HFFc6 (cell line): ENCODE measurements around the gene MEGF9. TPM values are rescaled to one million over a fixed set of nuclear protein-coding genes. Genes with fewer than 3 reads are reported as not detected.

Experiments
- DNase-seq: peaks from one replicate; pipeline ENCODE4 v3.0.0-alpha.2; 2018
- H3K27ac Mint-ChIP-seq: 2 replicates; pipeline ENCODE4 v1.8.0; 2020; ENCODE audit warnings: mild to moderate bottlenecking, mixed read lengths
- H3K27me3 Mint-ChIP-seq: 2 replicates; pipeline ENCODE4 v1.8.0; 2021; ENCODE audit warnings: mild to moderate bottlenecking, moderate library complexity, mixed read lengths; ENCODE audit not compliant: insufficient read depth
- H3K36me3 Mint-ChIP-seq: 2 replicates; pipeline ENCODE4 v1.8.0; 2021; ENCODE audit warnings: low read depth, mixed read lengths
- H3K4me1 Mint-ChIP-seq: 2 replicates; pipeline ENCODE4 v1.8.0; 2020; ENCODE audit warnings: low read depth, mixed read lengths
- H3K4me3 Mint-ChIP-seq: 2 replicates; pipeline ENCODE4 v1.8.0; 2020; ENCODE audit warnings: mild to moderate bottlenecking, moderate library complexity, mixed read lengths
- H3K9me3 Mint-ChIP-seq: 2 replicates; pipeline ENCODE4 v1.8.0; 2020; ENCODE audit warnings: mild to moderate bottlenecking, mixed read lengths
- total RNA-seq, 6 experiments: library from RNA; stranded (reverse); fragmentation: NEBNext Ultra II Directional; extraction: Animal tissue kit (Norgen Biotek cat#: 25700); gene quantifications; 2 replicates in 1 of 6; 3 replicates in 5 of 6; pipeline ENCODE4 v1.2.3, GENCODE V29; 2021
- TF ChIP-seq, protein P1 (sequence below): fragments of 200-600 bp; sonication (generic); IDR thresholded peaks from 2 replicates; pipeline ENCODE4 v1.5.0; 2021; ENCODE audit warnings: antibody characterized with exemption, mild to moderate bottlenecking

The MEGF9 gene
- total RNA-seq, 6 experiments from 2014 or later = 5.1 to 9.8 (median 8.8) TPM

DNA sequence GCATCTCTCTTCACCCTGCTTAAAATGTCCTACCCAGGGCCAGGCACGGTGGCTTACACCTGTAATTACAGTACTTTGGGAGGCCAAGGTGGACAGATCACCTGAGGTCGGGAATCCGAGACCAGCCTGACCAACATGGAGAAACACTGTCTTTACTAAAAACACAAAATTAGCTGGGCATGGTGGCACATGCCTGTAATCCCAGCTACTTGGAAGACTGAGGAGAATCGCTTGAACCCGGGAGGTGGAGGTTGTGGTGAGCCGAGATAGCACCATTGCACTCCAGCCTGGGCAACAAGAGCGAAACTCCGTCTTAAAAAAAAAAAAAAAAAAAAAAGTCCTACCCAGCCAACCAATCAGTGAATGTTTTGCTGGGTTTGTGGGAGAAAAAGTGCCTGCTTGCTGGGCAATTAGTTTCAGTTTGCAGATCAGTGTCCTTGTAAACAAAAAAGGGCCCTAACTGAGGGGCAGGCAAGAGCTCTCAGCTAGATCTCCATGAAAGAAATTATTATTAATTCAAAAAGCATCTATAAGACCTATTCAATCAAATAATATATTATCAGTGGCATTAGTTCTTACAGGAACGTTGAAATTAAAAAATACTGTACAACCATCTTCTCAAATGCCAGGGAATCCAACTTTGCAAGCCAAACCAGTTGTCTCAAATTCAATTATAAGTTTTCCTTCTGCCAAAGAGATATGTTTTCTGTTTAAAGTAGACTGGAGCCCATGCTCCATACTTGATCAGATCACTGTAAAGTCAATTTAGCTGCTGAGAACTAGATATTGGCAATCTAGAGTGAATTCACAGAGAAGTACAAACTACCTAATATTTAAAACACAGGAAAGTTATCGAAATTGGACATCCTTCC is 3.9 kb downstream of the MEGF9 start:
- Mint-ChIP-seq H3K9me3 (no peaks in the 10 kb centered on the region), H3K27me3 (no peaks in the 10 kb centered on the region; the same call in 1 of the 2 replicates), H3K36me3 (peaks cover 6% of the 10 kb centered on the region; the same call in 1 of the 2 replicates), H3K4me3 (peak overlapping the region; percentile 61; the same call in 1 of the 2 replicates), H3K4me1 (peaks cover 70% of the 10 kb centered on the region), H3K27ac (peak overlapping the region; percentile 5; the same call in 1 of the 2 replicates)
- no peak for DNase-seq
- TF ChIP-seq, protein P1, sequence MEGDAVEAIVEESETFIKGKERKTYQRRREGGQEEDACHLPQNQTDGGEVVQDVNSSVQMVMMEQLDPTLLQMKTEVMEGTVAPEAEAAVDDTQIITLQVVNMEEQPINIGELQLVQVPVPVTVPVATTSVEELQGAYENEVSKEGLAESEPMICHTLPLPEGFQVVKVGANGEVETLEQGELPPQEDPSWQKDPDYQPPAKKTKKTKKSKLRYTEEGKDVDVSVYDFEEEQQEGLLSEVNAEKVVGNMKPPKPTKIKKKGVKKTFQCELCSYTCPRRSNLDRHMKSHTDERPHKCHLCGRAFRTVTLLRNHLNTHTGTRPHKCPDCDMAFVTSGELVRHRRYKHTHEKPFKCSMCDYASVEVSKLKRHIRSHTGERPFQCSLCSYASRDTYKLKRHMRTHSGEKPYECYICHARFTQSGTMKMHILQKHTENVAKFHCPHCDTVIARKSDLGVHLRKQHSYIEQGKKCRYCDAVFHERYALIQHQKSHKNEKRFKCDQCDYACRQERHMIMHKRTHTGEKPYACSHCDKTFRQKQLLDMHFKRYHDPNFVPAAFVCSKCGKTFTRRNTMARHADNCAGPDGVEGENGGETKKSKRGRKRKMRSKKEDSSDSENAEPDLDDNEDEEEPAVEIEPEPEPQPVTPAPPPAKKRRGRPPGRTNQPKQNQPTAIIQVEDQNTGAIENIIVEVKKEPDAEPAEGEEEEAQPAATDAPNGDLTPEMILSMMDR = no peak

DNA sequence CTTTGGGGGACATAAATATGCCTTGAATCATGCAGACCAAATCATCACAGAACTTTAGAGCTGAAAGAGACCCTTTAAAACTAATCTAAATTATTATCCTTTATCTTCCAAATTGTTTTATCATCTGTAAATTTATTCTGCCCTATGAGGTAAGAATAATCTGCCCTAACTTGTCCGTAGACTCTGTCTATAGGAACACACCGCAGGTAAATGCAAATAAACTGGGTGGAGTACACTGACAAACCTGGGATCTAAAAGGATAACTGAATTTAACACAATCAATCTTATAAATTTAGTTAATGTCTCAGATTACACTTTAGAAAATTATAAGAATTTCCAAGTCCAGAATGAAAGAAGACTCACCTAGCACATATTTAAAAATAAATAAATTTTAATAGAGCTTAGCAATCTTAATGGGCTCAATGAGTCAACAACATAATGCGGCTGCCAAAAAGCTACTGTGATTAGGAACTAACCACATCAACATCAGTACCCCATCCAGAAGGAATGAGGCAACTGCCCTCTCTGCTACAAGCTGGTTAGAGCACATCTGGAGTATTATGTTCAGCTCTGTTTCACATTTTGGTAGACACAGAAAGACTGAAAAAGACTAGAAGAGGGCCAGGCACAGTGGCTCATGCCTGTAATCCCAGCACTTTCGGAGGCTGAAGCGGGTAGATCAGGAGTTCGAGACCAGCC is 5.6 kb downstream of the MEGF9 start:
- TF ChIP-seq, protein P1 = no peak
- H3K4me3 Mint-ChIP-seq = peak overlapping the region; percentile 36; the same call in 1 of the 2 replicates
- peaks cover 6% of the 10 kb centered on the region; the same call in 1 of the 2 replicates for H3K36me3 Mint-ChIP-seq
- H3K27me3 Mint-ChIP-seq = no peaks in the 10 kb centered on the region; the same call in 1 of the 2 replicates
- H3K27ac Mint-ChIP-seq = peak overlapping the region; percentile 21; the same call in 1 of the 2 replicates
- peak; percentile 57 for DNase-seq
- H3K4me1 Mint-ChIP-seq = peaks cover 69% of the 10 kb centered on the region
- H3K9me3 Mint-ChIP-seq = no peaks in the 10 kb centered on the region

DNA sequence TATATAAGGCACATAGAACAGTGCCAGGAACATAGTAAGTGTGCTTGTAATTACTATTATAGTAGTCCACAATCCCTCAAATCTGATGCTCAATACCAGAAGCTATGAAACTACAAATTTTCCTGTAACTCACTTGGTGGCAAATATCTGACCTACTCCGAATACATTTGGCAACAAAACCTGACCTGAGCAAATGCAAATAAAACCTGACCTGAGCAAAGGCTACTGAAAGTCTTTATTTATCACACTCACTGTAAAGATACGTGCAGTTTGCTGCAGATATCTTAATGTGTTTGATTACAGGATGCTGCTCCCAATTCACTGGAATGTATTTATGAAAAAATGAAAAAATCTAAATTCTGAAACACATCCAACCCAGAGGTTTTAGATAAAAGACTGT is 7.1 kb downstream of the MEGF9 start:
- Mint-ChIP-seq H3K27me3 (no peaks in the 10 kb centered on the region; the same call in 1 of the 2 replicates), H3K27ac (no peak overlapping the region), H3K9me3 (no peaks in the 10 kb centered on the region), H3K4me3 (no peak overlapping the region), H3K4me1 (peaks cover 63% of the 10 kb centered on the region), H3K36me3 (peaks cover 6% of the 10 kb centered on the region; the same call in 1 of the 2 replicates)
- TF ChIP-seq, protein P1 = no peak
- DNase-seq = no peak

DNA sequence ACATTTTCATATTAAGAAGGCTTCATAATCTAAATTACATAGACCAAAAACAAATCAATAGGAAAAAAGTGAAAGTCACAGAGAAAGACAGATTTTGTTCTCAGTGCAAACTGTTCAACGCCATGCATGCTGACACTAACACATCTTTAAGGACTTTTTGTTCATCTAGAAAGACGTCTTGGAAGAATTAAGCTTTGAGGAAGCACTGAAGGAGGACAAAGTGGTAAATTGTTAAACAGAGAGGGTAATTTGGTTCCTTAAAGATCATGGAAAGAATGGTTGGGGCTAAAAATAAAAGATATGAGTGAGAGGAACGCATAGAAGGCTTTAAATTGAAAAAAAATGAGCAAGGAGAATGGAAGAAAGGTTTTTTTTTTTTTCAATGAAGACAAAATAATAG is 9.1 kb downstream of the MEGF9 start:
- no peaks in the 10 kb centered on the region; the same call in 1 of the 2 replicates for H3K27me3 Mint-ChIP-seq
- peaks cover 6% of the 10 kb centered on the region; the same call in 1 of the 2 replicates for H3K36me3 Mint-ChIP-seq
- no peak for DNase-seq
- TF ChIP-seq, protein P1 = no peak
- H3K27ac Mint-ChIP-seq = no peak overlapping the region
- peaks cover 52% of the 10 kb centered on the region for H3K4me1 Mint-ChIP-seq
- no peaks in the 10 kb centered on the region for H3K9me3 Mint-ChIP-seq
- H3K4me3 Mint-ChIP-seq = no peak overlapping the region

DNA sequence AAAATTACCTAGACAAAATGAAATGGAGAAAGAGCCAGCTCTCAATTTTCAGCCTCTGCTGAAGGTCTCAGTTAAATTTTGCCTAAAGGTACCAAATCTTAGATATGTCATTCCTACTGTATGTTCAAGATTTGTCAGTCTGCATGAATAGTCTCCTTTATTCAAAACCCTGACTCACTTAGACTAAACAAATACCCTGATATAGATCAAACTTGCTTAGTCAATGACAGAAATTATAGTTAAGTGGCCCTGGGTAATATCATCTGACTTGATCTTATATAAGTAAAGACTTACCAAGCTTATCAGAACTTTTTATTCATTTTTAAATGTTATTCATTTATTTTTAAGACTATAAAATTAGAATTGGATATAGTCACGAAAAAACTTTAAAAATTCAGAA is 12.2 kb downstream of the MEGF9 start:
- no peak overlapping the region for H3K27ac Mint-ChIP-seq
- H3K4me3 Mint-ChIP-seq = no peak overlapping the region
- no peaks in the 10 kb centered on the region for H3K27me3 Mint-ChIP-seq
- H3K36me3 Mint-ChIP-seq = no peaks in the 10 kb centered on the region
- H3K9me3 Mint-ChIP-seq = no peaks in the 10 kb centered on the region
- peaks cover 50% of the 10 kb centered on the region for H3K4me1 Mint-ChIP-seq
- TF ChIP-seq, protein P1 = no peak
- DNase-seq = peak; percentile 16
